ENCODE data around the gene SIRT2. TPM values are rescaled to one million over a fixed set of nuclear protein-coding genes. Genes with fewer than 3 reads are reported as not detected.
A peak's percentile ranks its signal among the peaks of the same experiment; 100 is the strongest.

The SIRT2 gene
- total and polyA plus RNA-seq, 2 of the 13 experiments (the other 11 are each of a cell fraction or from before 2014, with no cell fraction given): 22.3 to 26.1 TPM

DNA sequence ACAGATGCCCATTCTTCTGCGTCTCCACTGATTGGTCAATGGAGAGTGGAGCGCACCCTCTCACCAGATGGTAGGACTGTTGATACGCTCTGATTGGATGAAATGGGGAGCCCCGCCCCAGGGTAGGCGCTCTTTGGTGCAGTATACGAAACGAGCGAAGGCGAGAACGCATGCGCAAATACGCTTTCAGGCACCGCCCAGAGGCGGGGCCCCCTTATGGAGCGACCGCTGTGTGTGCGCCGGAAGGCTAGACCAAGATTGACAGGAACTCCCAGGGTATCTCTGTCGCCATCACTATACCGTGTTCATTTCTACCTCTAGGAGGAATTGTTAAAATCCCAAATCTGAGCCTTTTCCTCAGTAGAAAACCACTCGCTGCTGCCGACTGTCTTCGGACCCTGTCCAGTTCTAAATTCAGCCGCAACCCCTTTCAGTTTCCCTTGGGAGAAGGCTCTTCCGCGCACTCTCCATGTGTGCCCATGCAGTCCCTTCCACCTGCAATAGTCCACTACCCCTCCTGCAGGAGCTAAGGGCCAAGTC, 48.9 kb downstream of the SIRT2 start (continued):
- peak; percentile 66 for TF ChIP-seq MAZ (IDR thresholded peaks at IDR 0.05; ENCODE audit: borderline replicate concordance, low read depth, low read length)
- no peak for TF ChIP-seq MAZ (CRISPR knock-in tag; IDR thresholded peaks at IDR 0.05; ENCODE audit: low read depth)
- TF ChIP-seq MXI1 (IDR thresholded peaks at IDR 0.05; ENCODE audit: borderline replicate concordance, low read depth, low read length): peak; percentile 79; the same call in 1 of the 3 replicates
- TF ChIP-seq SRY (CRISPR knock-in tag; IDR thresholded peaks at IDR 0.05): 0 out of 2 replicates have a peak, but pooled peaks have one; percentile 58
- no peak for TF ChIP-seq CBX2 (IDR thresholded peaks at IDR 0.05; ENCODE audit: low read depth, low read length)
- TF ChIP-seq CBX2 (CRISPR knock-in tag; IDR thresholded peaks at IDR 0.05; ENCODE audit: low read depth): no peak
- no peak for TF ChIP-seq ZNF430 (CRISPR knock-in tag; IDR thresholded peaks at IDR 0.05)
- TF ChIP-seq ZNF530 (CRISPR knock-in tag; IDR thresholded peaks at IDR 0.05; ENCODE audit: low read depth): no peak
- TF ChIP-seq GATAD1 (CRISPR knock-in tag; IDR thresholded peaks at IDR 0.05): peak; percentile 50
- 0 out of 2 replicates have a peak, but pooled peaks have one; percentile 31 for TF ChIP-seq ZNF160 (CRISPR knock-in tag; IDR thresholded peaks at IDR 0.05)
- TF ChIP-seq ARID5B (CRISPR knock-in tag; IDR thresholded peaks at IDR 0.05): no peak
- no peak for TF ChIP-seq ZNF10 (CRISPR knock-in tag; IDR thresholded peaks at IDR 0.05; ENCODE audit: borderline replicate concordance, low read depth)
- TF ChIP-seq HOXA9 (CRISPR knock-in tag; IDR thresholded peaks at IDR 0.05; ENCODE audit: borderline replicate concordance): no peak
- no peak for TF ChIP-seq ZNF766 (CRISPR knock-in tag; IDR thresholded peaks at IDR 0.05; ENCODE audit: borderline replicate concordance)
- TF ChIP-seq POLR2A (IDR thresholded peaks at IDR 0.05; ENCODE audit: insufficient read depth in 1 of 2, low read depth in 2 of 2, low read length in 2 of 2): peak; percentile 77 to 78; a peak in 3 of 4 replicates
- TF ChIP-seq ZNF496 (CRISPR knock-in tag; IDR thresholded peaks at IDR 0.05; ENCODE audit: insufficient replicate concordance): no peak
- TF ChIP-seq FOXC1 (CRISPR knock-in tag; IDR thresholded peaks at IDR 0.05; ENCODE audit: borderline replicate concordance): 0 out of 2 replicates have a peak, but pooled peaks have one; percentile 36
- no peak for TF ChIP-seq ZNF770 (CRISPR knock-in tag; IDR thresholded peaks at IDR 0.05)
- no peak for TF ChIP-seq MIXL1 (CRISPR knock-in tag; IDR thresholded peaks at IDR 0.05)
- TF ChIP-seq MAFF (IDR thresholded peaks at IDR 0.05; ENCODE audit: low read depth, low read length): no peak
- no peak for TF ChIP-seq KLF12 (CRISPR knock-in tag; IDR thresholded peaks at IDR 0.05; ENCODE audit: borderline replicate concordance)
- TF ChIP-seq, protein P1, sequence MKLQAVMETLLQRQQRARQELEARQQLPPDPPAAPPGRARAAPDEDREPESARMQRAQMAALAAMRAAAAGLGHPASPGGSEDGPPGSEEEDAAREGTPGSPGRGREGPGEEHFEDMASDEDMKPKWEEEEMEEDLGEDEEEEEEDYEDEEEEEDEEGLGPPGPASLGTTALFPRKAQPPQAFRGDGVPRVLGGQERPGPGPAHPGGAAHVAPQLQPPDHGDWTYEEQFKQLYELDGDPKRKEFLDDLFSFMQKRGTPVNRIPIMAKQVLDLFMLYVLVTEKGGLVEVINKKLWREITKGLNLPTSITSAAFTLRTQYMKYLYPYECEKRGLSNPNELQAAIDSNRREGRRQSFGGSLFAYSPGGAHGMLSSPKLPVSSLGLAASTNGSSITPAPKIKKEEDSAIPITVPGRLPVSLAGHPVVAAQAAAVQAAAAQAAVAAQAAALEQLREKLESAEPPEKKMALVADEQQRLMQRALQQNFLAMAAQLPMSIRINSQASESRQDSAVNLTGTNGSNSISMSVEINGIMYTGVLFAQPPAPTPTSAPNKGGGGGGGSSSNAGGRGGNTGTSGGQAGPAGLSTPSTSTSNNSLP (IDR thresholded peaks at IDR 0.05; ENCODE audit: low read depth, low read length): peak; percentile 75
- TF ChIP-seq ZNF143 (CRISPR knock-in tag; IDR thresholded peaks at IDR 0.05): 0 out of 2 replicates have a peak, but pooled peaks have one; percentile 5
- TF ChIP-seq MED1 (CRISPR knock-in tag; IDR thresholded peaks at IDR 0.05): peak; percentile 13; the same call in 1 of the 2 replicates
- peak; percentile 70; the same call in 1 of the 2 replicates for TF ChIP-seq MYC (CRISPR knock-in tag; IDR thresholded peaks at IDR 0.05; ENCODE audit: borderline replicate concordance)

Data from HepG2 (cell line).